Measurements from ENCODE around the gene AADACL2. TPM values are rescaled to one million over a fixed set of nuclear protein-coding genes. Genes with fewer than 3 reads are reported as not detected.

Gene AADACL2
- total and polyA plus RNA-seq, 2 of the 4 experiments (the other 2 are of a cell fraction), result not detected

DNA sequence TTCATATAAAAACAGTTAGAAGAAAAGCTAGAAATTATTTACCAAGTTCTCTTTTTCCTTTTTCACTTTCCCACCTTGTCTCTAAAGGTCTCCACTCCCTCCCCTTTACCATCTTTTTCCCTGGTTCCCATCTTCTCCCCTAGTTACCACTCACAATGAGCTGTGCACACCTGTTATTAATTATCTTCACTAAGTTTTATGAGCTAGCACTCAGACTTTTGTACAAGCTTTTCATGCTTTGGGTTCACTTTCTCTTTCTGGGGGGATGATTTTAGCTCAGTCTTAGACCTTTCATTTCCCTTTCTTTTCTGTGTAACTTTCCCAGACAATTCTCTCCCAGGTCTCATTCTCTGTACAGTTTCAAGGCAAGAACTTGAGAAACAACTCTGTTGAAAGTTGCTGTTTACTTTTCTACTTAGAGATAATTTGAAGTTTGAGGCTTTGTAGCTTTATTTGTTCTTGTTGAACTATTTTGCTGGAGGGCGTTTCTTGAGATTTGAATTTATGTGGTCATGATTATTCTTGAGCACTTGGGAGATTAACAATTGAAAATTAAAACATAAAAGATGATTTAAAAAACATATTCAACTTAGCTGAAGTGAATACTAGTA, 56.2 kb downstream of the AADACL2 start:
- no peak overlapping the region for H3K18ac ChIP-seq (ENCODE audit: low read depth, low read length)
- intact Hi-C loops (cut with micrococcal nuclease), result no loop called here

More for the DNA sequence above, 56.2 kb downstream of the AADACL2 start:
- Histone ChIP-seq H3K4me2 (ENCODE audit: low read depth, low read length) (no peak overlapping the region), H4K8ac (ENCODE audit: low read depth in 2 of 2, low read length in 2 of 2) (no peak overlapping the region), H2BK5ac (ENCODE audit: low read depth, low read length, poor library complexity, severe bottlenecking) (no peak overlapping the region), H2AK9ac (replicated peaks; ENCODE audit: low read depth, low read length, poor library complexity) (no peak overlapping the region), H3K27me3 (ENCODE audit: control insufficient read depth, insufficient read depth, low read length) (no peaks in the 10 kb centered on the region), H3K9ac (ENCODE audit: low read depth, low read length) (no peak overlapping the region), H3K9me3 (ENCODE audit: control insufficient read depth, insufficient read depth, low read length) (no peaks in the 10 kb centered on the region), H3K14ac (replicated peaks; ENCODE audit: low read depth, low read length) (no peak overlapping the region), H3K9me1 (ENCODE audit: insufficient read depth, low read length) (no peaks in the 10 kb centered on the region), H4K20me1 (ENCODE audit: insufficient read depth, low read length) (no peaks in the 10 kb centered on the region), H3K56ac (ENCODE audit: extremely low read depth, insufficient read depth, low read length) (no peak overlapping the region), H3K23ac (ENCODE audit: low read depth, low read length) (no peak overlapping the region), H3K4ac (ENCODE audit: low read depth, low read length) (no peak overlapping the region), H2AK5ac (ENCODE audit: low read depth, low read length) (no peak overlapping the region), H3K36me3 (ENCODE audit: control insufficient read depth, insufficient read depth, low read length) (no peaks in the 10 kb centered on the region), H2AFZ (replicated peaks; ENCODE audit: low read length, poor library complexity) (no peak overlapping the region), H2BK120ac (ENCODE audit: low read depth, low read length) (no peak overlapping the region), H4K91ac (ENCODE audit: insufficient read depth, low read depth, low read length) (no peak overlapping the region), H2BK20ac (ENCODE audit: low read depth, low read length) (no peak overlapping the region), H3K79me1 (ENCODE audit: low read depth in 1 of 2, low read length in 2 of 2) (no peaks in the 10 kb centered on the region), H3K27ac (ENCODE audit: insufficient read depth, low read length) (no peak overlapping the region), H4K5ac (ENCODE audit: low read depth, low read length) (no peak overlapping the region), H2BK15ac (ENCODE audit: low read depth, low read length) (no peak overlapping the region), H3K4me3 (ENCODE audit: insufficient read depth, low read depth, low read length) (no peak overlapping the region), H3K4me1 (ENCODE audit: control insufficient read depth, insufficient read depth, low read length) (no peaks in the 10 kb centered on the region)
- in situ Hi-C loops (cut with MboI; ENCODE audit: low sequenced_read_pairs), result no loop called here
- CTCF ChIA-PET, result no interaction called here
- BruUV-seq (replicated peaks), result no TSS peak
- TF ChIP-seq NFE2L2 (IDR thresholded peaks at IDR 0.05; ENCODE audit: low read depth, low read length), result no peak
- no peak for TF ChIP-seq BHLHE40 (IDR thresholded peaks at IDR 0.05; ENCODE audit: low read depth, low read length)
- TF ChIP-seq CHD1 (IDR thresholded peaks at IDR 0.05; ENCODE audit: low read depth, low read length), result no peak
- no peak for TF ChIP-seq MAZ (IDR thresholded peaks at IDR 0.05; ENCODE audit: borderline replicate concordance, low read depth, low read length)
- no peak for TF ChIP-seq MAFK (IDR thresholded peaks at IDR 0.05; ENCODE audit: low read depth, low read length)
- no peak for TF ChIP-seq MXI1 (IDR thresholded peaks at IDR 0.05; ENCODE audit: borderline replicate concordance, low read depth, low read length)
- TF ChIP-seq FOS (IDR thresholded peaks at IDR 0.05; ENCODE audit: low read depth, low read length), result no peak
- no peak for TF ChIP-seq POLR2A (IDR thresholded peaks at IDR 0.05; ENCODE audit: low read depth, low read length)
- no peak for TF ChIP-seq CEBPB (IDR thresholded peaks at IDR 0.05; ENCODE audit: low read depth, low read length)
- TF ChIP-seq, protein P1, sequence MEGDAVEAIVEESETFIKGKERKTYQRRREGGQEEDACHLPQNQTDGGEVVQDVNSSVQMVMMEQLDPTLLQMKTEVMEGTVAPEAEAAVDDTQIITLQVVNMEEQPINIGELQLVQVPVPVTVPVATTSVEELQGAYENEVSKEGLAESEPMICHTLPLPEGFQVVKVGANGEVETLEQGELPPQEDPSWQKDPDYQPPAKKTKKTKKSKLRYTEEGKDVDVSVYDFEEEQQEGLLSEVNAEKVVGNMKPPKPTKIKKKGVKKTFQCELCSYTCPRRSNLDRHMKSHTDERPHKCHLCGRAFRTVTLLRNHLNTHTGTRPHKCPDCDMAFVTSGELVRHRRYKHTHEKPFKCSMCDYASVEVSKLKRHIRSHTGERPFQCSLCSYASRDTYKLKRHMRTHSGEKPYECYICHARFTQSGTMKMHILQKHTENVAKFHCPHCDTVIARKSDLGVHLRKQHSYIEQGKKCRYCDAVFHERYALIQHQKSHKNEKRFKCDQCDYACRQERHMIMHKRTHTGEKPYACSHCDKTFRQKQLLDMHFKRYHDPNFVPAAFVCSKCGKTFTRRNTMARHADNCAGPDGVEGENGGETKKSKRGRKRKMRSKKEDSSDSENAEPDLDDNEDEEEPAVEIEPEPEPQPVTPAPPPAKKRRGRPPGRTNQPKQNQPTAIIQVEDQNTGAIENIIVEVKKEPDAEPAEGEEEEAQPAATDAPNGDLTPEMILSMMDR (conservative IDR thresholded peaks at IDR 0.05; ENCODE audit: low read depth, low read length), result no peak
- TF ChIP-seq, protein P2, sequence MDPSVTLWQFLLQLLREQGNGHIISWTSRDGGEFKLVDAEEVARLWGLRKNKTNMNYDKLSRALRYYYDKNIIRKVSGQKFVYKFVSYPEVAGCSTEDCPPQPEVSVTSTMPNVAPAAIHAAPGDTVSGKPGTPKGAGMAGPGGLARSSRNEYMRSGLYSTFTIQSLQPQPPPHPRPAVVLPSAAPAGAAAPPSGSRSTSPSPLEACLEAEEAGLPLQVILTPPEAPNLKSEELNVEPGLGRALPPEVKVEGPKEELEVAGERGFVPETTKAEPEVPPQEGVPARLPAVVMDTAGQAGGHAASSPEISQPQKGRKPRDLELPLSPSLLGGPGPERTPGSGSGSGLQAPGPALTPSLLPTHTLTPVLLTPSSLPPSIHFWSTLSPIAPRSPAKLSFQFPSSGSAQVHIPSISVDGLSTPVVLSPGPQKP (IDR thresholded peaks at IDR 0.05; ENCODE audit: borderline replicate concordance, low read depth, low read length), result no peak
- TF ChIP-seq USF2 (IDR thresholded peaks at IDR 0.05; ENCODE audit: low read depth, low read length), result no peak
- no peak for TF ChIP-seq SMC3 (IDR thresholded peaks at IDR 0.05; ENCODE audit: low read depth, low read length)
- no peak for TF ChIP-seq RAD21 (IDR thresholded peaks at IDR 0.05; ENCODE audit: low read length)
- TF ChIP-seq RCOR1 (IDR thresholded peaks at IDR 0.05; ENCODE audit: insufficient replicate concordance, low read length), result no peak
- no peak for TF ChIP-seq RFX5 (IDR thresholded peaks at IDR 0.05; ENCODE audit: low read depth, low read length)
- WGBS, 2 experiments (ENCODE audit: extremely low coverage in 2 of 2, insufficient read length in 1 of 2), result no CpG with 5 or more reads among the region's 1 CpG
- no peak for DNase-seq
- dilution Hi-C loops (cut with HindIII; ENCODE audit: low sequenced_read_pairs, unreplicated experiment), result no loop called here
- POLR2A ChIA-PET (ENCODE audit: unreplicated experiment), result no interaction called here
- ATAC-seq (ENCODE audit: low read depth), result no peak
